ENCODE results near the gene RALGPS1.
"Not testable (repeated sequence)": the region's sequence is repeated elsewhere in the genome, so short reads cannot be mapped to it uniquely, and the experiment has no call there.

RALGPS1 gene

DNA sequence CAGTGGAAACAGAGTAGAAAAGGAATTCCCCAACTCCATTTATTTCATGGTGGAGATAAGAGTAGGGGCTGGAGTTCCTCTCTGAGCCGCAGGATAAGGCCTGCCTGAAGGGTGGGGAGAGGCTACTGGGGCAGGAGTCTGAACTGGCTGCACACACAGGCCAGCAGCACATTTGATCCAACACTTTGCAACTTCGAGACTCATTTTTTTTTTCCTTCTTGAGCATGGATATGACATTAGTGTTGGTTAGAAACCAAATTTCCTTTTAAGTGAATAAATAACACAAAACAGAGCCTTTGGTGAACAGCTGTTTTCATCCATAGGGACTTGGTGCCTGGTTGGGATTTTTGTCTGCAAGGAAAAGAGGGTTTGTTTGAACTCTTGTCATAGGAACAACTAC, 76.6 kb downstream of the RALGPS1 start:
- no peak for DNase-seq

DNA sequence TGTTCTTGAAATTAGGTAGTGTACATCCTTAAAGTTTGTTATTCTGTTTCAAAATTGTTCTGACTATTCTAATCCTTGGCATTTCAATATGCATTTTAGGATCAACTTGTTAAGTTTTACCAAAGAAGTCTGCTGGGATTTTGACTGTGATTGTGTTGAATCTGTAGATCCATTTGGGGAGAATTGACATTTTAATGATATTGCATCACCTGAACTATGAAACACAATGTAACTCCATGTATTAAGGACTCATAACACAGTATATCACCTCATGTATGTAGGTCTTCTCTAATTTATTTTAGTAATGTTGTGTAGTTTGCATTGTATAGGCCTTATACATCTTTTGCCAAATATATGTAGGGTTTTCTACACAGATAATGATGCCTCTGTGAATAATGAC, 77.8 kb downstream of the RALGPS1 start:
- DNase-seq: no peak

- no peak for DNase-seq
Measured at GRCh38 chr9:126999315-127000068, 84.9 kb downstream of the RALGPS1 start.

DNA sequence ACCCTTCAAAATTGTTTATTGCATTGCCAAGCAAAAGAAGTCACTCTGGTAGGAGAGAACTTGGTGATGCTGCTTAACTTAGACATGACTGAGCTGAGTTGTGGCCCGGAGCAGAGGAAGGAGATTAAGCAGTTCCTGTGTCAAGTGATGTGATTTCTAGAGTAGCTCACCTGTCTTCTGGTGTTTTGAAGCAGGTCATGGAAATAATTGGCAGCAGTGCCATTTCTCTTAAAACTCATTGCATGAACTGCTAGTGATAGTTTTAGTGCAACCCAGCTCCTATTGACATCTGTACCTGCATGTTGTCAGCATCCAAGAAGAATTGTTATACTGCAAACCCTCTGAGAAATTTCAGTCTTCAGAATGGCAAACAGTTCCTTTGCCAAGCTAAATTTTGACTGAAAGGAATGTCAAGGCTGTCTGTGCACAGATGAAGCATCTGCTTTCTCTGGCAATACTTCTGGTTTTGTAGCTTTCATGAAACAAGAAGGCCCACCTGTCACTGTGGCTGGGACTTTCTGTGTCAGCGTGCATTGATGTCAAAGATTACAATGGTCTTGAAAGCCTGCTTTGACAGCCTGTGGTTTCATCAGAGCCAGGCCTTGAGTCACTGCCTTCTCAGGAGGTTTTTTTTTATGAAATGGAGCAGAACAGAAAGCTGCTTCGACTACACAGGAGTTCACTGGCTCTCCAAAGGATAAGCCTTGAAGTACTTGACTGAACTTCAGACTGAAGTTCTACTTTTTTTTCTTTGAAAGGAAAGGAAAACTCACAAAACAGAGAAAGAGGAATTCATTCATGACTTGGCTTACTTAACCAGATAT, 90.6 kb downstream of the RALGPS1 start:
- no peak for DNase-seq

DNA sequence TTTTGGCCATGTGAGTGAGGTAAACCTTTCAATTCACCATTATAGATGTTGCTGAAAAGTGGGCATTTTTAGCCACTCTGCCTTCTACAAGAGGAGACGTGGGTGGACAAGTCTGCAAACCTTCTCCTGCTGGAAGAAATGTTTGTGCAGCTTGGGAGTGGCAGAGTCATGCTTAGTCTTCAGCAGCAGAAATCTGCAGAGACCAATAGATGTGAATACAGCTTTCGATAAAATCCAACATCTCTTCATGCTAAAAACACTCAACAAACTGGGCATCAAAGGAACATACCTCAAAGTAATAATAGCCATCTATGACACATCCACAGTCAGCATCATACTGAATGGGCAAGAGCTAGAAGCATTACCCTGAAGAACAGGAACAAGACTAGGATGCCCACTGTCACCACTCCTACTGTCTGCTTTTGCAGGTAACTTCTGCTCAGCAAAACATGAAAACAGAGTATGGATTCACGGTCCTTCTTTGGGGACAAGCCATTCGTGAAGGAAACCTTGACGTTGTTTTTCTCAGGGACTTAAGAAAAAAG, 91.3 kb downstream of the RALGPS1 start:
- no peak for DNase-seq

DNA sequence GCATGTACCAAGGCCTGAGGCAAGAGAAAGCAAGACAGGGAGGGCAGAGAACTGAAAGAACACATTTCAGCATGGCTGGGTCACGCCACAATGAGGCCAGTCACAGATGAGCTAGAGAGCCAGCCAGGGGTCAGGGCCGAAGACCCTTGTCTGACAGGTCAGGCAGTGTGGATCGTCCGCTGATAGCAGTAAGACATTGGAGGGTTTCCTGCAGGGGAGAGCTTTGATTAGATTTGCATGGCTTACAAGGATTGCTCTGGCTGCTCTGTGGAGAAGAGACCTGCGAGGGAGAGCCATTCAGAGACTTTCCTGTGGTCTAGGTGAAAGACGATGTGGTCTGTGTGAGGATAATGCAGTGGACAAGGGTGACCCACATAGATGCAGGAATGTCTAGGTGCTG, 93.1 kb downstream of the RALGPS1 start:
- DNase-seq: no peak

- no peak for DNase-seq
Measured at GRCh38 chr9:127008076-127008475, 93.5 kb downstream of the RALGPS1 start.

- no peak for DNase-seq
Measured at GRCh38 chr9:127011772-127012171, 97.2 kb downstream of the RALGPS1 start.

DNA sequence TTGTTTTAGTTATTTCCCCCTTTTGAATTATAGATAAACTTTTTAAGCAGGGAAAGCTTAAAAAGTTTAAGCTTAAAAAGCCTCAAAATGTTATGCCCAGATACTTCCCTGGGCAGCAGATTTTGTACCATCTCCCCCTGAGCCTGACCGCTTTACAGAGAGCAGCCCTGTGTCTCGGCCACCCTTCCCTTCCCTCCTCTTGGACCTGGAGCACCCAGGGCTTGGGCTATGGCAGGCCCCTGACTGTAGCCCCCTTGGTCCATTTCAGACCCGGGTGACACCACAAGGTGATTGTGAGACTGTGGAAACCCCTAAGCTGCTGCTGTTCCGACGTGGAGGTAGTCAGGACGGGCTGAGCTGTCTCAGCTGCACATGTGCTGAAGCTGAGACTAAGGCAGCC, 97.7 kb downstream of the RALGPS1 start:
- no peak for DNase-seq

DNA sequence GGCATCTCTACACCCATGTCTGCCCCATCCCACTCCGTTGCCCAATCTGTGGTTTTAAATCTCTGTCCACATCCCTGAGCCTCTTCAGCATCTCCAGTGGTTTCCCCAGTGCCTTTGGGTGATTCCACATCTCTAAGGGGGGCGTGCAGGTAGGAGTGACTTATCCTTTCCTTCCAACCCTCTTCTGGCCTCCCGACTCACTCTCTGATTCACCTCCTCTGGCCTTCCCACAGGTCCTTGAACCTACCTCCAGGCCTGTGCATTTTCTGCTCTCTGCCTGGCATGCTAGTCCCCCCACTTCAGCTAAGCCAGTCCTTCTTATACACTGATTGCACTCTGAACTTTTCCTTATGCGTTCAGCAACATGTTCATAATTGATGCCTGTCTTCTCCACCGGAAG, 99.0 kb downstream of the RALGPS1 start:
- DNase-seq: no peak

DNA sequence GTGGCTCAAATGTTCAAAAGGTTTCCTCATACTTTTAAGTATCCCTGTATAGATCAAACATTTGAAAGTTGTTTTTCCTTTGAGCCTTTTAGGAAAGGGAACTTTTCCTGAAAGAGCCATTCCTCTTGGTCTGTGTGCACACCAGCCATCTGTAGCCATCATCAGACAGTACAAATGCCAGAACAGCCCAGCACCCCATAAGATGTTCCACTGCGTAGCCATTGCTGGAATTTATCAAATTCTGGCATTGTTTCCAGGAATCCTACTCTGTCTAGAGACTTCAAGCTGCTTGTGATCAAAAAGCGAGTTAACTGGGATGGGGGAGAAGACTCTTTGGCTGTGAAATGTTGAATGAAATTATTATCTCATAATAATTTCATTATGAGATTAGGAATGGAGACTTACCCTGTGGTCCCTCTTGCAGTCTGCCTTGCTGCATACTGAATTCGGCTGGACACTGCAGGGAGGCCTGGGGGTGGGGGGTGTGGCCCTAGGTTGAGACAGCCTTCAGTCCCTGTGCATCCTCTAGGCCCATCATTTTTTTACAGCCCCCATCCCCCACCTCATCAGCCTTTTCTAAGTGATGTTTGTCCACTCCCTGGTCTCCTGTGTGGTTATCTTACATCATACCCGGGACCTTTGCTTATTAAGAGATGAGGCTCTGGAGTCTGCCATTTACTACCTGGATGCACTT, 99.8 kb downstream of the RALGPS1 start:
- DNase-seq: no peak

DNA sequence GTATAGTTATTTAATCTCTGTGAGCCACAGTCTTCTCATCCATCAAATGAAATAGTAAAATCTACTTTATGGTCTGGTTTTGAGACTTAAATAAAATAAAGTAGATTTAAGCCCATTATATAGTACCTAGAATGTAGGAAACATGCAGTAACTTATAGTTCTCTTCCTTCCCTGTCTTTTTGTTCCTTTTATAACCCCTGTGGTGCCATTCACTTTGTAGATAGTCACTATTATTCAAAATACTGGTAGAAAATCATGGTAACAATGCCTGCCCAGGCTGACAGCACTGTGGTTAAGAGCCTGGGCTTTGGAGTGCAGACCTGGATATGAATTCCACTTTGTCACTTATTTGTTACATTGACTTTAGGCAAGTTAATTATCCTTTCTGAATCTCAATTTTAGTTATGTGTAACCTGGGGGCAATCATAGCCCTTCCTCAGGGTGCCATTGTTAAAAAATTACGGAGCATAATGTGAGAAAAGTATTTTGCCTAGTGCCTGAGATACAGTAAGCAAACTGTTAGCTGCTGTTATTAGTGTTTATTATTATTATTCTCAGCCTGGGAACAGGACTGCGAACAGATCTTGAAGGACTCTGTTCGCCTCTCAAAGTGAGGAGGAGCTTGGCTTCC, 100.4 kb downstream of the RALGPS1 start:
- peak; percentile 6 for DNase-seq

DNA sequence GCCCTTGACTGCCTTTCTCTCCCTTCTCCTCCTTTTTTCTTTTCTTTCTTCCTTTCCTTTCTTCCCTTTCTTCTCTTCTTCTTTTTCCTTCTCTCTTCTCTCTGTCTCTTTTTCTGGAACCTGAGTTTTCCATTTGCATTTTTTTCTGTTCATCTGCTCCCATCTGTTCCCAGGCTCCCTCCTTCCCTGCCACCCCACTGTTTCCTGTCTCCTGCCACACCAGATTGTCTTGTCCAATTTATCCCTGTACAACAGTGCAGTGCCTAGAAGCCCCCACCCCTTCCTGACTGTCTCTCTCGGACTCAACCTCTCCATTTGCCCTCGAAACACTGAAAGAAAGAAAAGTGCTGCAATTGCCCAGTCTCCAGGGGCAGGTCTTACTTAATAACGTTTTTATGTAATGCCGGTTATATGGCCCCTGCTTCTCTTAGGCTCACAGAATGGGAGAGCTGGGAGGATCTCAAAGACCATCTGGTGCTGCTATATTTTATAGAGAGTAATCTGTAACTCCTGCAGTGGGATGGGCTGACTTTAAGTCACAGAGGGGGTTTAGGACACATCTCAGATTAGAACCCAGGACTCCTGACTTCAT, 101.4 kb downstream of the RALGPS1 start:
- no peak for DNase-seq

- not testable (repeated sequence) for DNase-seq
Measured at GRCh38 chr9:127017979-127018378, 103.4 kb downstream of the RALGPS1 start.

GRCh38 chr9:127018935-127019334, 104.4 kb downstream of the RALGPS1 start:
- DNase-seq: no peak

- no peak for DNase-seq
Measured at GRCh38 chr9:127020036-127020801, 105.6 kb downstream of the RALGPS1 start.

- no peak for DNase-seq
Measured at GRCh38 chr9:127020802-127021078, 106.2 kb downstream of the RALGPS1 start.

GRCh38 chr9:127021664-127022363, 107.2 kb downstream of the RALGPS1 start:
- DNase-seq: peak; percentile 4

DNA sequence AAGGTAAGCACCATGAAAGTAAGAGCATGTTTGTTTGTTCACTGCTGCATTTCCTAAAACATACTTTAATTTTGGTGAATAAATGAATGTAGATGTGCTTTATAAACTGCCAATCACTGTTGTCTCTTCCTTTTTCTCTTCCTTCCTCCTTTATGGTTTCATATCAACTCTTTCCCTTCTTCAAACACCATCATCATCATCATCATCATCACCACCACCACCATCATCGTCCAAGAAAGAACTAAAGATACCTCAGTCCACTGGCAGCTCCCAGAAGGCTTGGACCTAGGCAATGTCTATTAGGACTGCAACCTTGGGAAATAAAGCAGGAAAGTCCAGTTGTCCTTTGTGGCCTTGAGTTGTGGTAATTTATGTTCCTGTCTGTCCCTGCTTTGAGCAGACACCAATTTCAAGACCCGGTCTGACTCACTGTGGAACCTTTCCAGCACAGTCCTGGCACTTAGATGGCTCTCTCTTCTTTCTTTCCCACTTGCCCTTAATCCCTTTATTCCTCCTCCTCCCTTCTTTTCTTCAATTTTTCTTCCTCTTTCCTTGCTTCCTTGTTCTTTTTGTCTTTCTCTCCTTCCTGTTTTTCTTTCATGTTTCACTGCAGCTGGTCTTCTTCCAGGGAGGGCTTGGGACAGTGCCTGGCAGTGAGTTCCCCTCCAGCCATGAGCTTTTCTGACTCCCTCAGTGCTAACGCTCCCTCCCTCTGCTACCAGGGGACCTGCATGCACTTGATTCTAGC, 108.5 kb downstream of the RALGPS1 start:
- no peak for DNase-seq

GRCh38 chr9:127025042-127025441, 110.5 kb downstream of the RALGPS1 start:
- no peak for DNase-seq

DNA sequence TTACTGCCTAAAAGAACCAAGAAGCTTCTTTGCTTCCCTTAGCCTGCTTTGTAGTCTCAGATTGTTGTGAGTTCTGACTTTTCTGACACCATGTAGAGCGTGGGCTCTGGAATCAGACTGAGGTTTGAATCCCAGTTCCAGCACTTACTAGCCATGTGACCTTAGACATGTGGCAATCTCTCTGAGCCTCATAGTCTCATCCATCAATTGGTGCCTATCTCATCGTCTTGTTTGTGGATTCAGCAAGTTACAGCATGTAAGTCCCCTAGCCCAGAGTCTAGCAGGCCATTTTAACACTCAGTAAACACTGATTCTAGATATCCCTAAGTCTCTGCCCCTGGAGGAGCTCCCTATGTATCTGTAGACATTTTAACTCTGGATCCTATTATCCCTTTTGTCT, 113.1 kb downstream of the RALGPS1 start:
- no peak for DNase-seq

All from NCI-H2227 treated with DMSO at 0.1 percent for 48 hours (cell line).